Fibroblast of lung (primary cell): Measurements from ENCODE around the gene HIVEP3. TPM values are rescaled to one million over a fixed set of nuclear protein-coding genes. Genes with fewer than 3 reads are reported as not detected.
A peak's percentile ranks its signal among the peaks of the same experiment; 100 is the strongest.

Experiments used
- DNase-seq, 2 donors: peaks; one replicate each; pipeline versions ENCODE4 v3.0.0 to v3.0.0-alpha.2; 2010; ENCODE audit warnings: low read depth in 2 of 2
- H2AFZ ChIP-seq: 2 replicates; pipeline ENCODE4 v1.5.1; 2012; ENCODE audit warnings: low read length, control low read depth, inconsistent platforms
- H3K27ac ChIP-seq: 2 replicates; pipeline ENCODE4 v1.5.1; 2011; ENCODE audit warnings: low read length, control low read depth; ENCODE audit not compliant: insufficient read depth
- H3K27me3 ChIP-seq: 2 replicates; pipeline ENCODE4 v1.5.1; 2011; ENCODE audit warnings: mild to moderate bottlenecking, low read length; ENCODE audit not compliant: control insufficient read depth, insufficient read depth
- H3K36me3 ChIP-seq: 2 replicates; pipeline ENCODE4 v1.5.1; 2011; ENCODE audit warnings: low read length; ENCODE audit not compliant: control insufficient read depth, insufficient read depth
- H3K4me1 ChIP-seq: 2 replicates; pipeline ENCODE4 v1.5.1; 2011; ENCODE audit warnings: low read length; ENCODE audit not compliant: control insufficient read depth, insufficient read depth; ENCODE audit errors: extremely low read depth
- H3K4me2 ChIP-seq: 2 replicates; pipeline ENCODE4 v1.5.1; 2011; ENCODE audit warnings: low read length, control low read depth; ENCODE audit not compliant: insufficient read depth; ENCODE audit errors: extremely low read depth
- H3K4me3 ChIP-seq, 4 experiments: fragments of 200-600 bp in 1 of 4; sonication (generic) in 1 of 4; replicated peaks in 1 of 4; 2 replicates each; pipeline ENCODE4 v1.5.1; 2011 to 2016; ENCODE audit warnings: low read length in 4 of 4, low read depth in 3 of 4, mild to moderate bottlenecking in 3 of 4, control low read depth in 2 of 4, inconsistent platforms in 1 of 4, mixed read lengths in 1 of 4; ENCODE audit not compliant: insufficient read depth in 1 of 4; ENCODE audit errors: control extremely low read depth in 1 of 4
- H3K79me2 ChIP-seq: 2 replicates; pipeline ENCODE4 v1.5.1; 2012; ENCODE audit warnings: mild to moderate bottlenecking, low read length, inconsistent platforms; ENCODE audit not compliant: control insufficient read depth, insufficient read depth
- H3K9ac ChIP-seq: 2 replicates; pipeline ENCODE4 v1.5.1; 2011; ENCODE audit warnings: mild to moderate bottlenecking, low read length, control low read depth; ENCODE audit not compliant: insufficient read depth
- H3K9me3 ChIP-seq: 2 replicates; pipeline ENCODE4 v1.5.1; 2012; ENCODE audit warnings: low read depth, low read length; ENCODE audit not compliant: control insufficient read depth, insufficient read depth
- H4K20me1 ChIP-seq: 2 replicates; pipeline ENCODE4 v1.5.1; 2011; ENCODE audit warnings: low read length; ENCODE audit not compliant: control insufficient read depth, insufficient read depth; ENCODE audit errors: extremely low read depth
- EZH2 ChIP-seq: IDR thresholded peaks from 2 replicates; pipeline ENCODE4 v1.5.1; 2012; ENCODE audit warnings: low read length, control low read depth, mild to moderate bottlenecking; ENCODE audit errors: missing control alignments
- polyA plus RNA-seq, 2 donors: library from polyadenylated mRNA; depleted of rRNA in 1 of 2; stranded (reverse) in 1 of 2; unstranded in 1 of 2; fragments of >200 nt; gene quantifications; 2 replicates each; pipeline ENCODE4 v1.2.1, GENCODE V29; 2011 to 2012; ENCODE audit warnings: missing spikeins in 1 of 2
- total RNA-seq: library from RNA; depleted of rRNA; stranded (reverse); fragments of >200 nt; gene quantifications from 2 replicates; pipeline ENCODE4 v1.2.1, GENCODE V29; 2014
- TF ChIP-seq, protein P1 (sequence below), 2 donors: IDR thresholded peaks in 1 of 2; conservative IDR thresholded peaks in 1 of 2; 1 replicate in 1 of 2; 2 replicates in 1 of 2; pipeline ENCODE4 v1.5.1; 2011 to 2012; ENCODE audit warnings: low read length in 2 of 2, control low read depth in 1 of 2, inconsistent platforms in 1 of 2, low read depth in 1 of 2, mild to moderate bottlenecking in 1 of 2

HIVEP3 gene
- total and polyA plus RNA-seq, 2 donors (not counting 1 experiment from before 2014, with no cell fraction given), result 0.83 to 3.2 TPM

DNA sequence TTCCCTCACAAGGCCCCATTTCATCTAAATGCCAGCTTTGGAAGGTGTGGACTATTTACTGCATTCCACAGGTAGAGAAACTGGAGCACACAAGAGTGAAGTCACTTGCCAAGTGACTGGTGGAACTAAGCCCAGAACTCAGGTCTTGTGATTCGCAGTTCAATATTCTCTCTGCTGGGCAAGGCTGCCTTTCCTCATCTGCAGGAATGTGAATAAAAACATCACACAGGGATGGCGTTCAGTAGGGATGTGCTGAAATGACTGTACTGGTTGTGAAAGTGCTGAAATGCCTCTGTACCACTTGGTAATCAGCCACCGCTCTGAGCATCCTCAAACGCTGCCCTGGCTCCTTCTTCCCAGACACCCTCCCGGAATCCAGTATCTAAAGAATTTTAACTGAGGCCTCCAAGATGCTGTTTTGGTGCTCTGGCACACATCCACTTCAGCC is 145.6 kb downstream of the HIVEP3 start:
- no peak overlapping the region for H3K9ac ChIP-seq
- H3K27ac ChIP-seq, result no peak overlapping the region
- TF ChIP-seq, protein P1, sequence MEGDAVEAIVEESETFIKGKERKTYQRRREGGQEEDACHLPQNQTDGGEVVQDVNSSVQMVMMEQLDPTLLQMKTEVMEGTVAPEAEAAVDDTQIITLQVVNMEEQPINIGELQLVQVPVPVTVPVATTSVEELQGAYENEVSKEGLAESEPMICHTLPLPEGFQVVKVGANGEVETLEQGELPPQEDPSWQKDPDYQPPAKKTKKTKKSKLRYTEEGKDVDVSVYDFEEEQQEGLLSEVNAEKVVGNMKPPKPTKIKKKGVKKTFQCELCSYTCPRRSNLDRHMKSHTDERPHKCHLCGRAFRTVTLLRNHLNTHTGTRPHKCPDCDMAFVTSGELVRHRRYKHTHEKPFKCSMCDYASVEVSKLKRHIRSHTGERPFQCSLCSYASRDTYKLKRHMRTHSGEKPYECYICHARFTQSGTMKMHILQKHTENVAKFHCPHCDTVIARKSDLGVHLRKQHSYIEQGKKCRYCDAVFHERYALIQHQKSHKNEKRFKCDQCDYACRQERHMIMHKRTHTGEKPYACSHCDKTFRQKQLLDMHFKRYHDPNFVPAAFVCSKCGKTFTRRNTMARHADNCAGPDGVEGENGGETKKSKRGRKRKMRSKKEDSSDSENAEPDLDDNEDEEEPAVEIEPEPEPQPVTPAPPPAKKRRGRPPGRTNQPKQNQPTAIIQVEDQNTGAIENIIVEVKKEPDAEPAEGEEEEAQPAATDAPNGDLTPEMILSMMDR (conservative IDR thresholded peaks at IDR 0.05 in 1 of 2, IDR thresholded peaks at IDR 0.05 in 1 of 2; ENCODE audit: low read depth in 1 of 2, low read length in 2 of 2), result no peak
- TF ChIP-seq EZH2, result no peak
- no peak overlapping the region for H2AFZ ChIP-seq
- no peak overlapping the region for H3K4me3 ChIP-seq
- H3K9me3 ChIP-seq, result no peaks in the 10 kb centered on the region
- H3K79me2 ChIP-seq, result no peaks in the 10 kb centered on the region
- H3K4me1 ChIP-seq, result peaks cover 2% of the 10 kb centered on the region
- no peaks in the 10 kb centered on the region for H3K27me3 ChIP-seq
- DNase-seq, result peak; percentile 72 to 83
- no peaks in the 10 kb centered on the region for H4K20me1 ChIP-seq
- no peaks in the 10 kb centered on the region for H3K36me3 ChIP-seq
- no peak overlapping the region for H3K4me2 ChIP-seq

DNA sequence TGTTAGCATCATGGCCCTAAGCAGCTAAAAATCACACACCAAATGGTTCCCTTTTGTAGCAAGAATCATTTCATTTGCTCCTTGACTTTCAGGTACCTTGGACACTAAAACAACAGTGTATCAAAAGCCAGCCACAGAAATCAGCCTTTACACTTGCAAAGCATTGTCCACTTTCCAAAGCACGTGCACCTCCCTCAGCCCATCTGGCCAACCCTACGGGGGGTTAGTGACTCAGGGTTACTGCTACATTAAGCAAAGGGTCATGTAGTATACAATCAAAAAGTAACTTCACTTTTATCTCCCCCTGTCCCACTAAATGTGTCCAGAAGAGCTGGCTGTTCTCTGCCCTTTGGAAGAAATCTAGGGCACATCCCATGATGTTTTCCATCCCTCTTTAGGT is 149.7 kb downstream of the HIVEP3 start:
- no peak overlapping the region for H3K4me2 ChIP-seq
- no peaks in the 10 kb centered on the region for H3K27me3 ChIP-seq
- peaks cover 2% of the 10 kb centered on the region for H3K4me1 ChIP-seq
- H3K27ac ChIP-seq, result no peak overlapping the region
- H2AFZ ChIP-seq, result no peak overlapping the region
- no peak overlapping the region for H3K4me3 ChIP-seq
- no peak for TF ChIP-seq EZH2
- TF ChIP-seq, protein P1 (conservative IDR thresholded peaks at IDR 0.05 in 1 of 2, IDR thresholded peaks at IDR 0.05 in 1 of 2; ENCODE audit: low read depth in 1 of 2, low read length in 2 of 2), result no peak
- H3K9ac ChIP-seq, result no peak overlapping the region
- H3K9me3 ChIP-seq, result no peaks in the 10 kb centered on the region
- H3K36me3 ChIP-seq, result no peaks in the 10 kb centered on the region
- no peak for DNase-seq
- H3K79me2 ChIP-seq, result no peaks in the 10 kb centered on the region
- no peaks in the 10 kb centered on the region for H4K20me1 ChIP-seq

DNA sequence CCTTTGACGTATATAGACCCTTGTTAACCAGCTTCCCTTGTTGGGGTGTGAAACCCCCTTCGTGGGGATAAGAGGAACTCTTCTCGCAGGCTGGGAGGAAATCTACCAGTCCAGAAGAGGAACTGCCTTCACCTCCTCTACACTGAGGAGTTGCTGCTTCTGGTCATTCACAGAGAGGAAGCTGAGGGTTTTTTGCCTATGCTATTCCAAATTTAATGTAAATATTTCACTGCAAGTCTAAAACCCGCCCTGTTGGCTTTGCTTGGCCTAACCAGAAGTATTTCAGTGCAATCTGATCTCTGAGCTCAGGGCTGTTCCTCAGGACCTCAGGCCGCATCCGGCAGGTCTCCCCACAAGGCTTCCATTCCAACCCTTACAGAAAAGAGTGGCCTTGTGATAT is 150.1 kb downstream of the HIVEP3 start:
- H3K4me2 ChIP-seq, result no peak overlapping the region
- no peak overlapping the region for H3K4me3 ChIP-seq
- H3K9ac ChIP-seq, result no peak overlapping the region
- H3K27me3 ChIP-seq, result no peaks in the 10 kb centered on the region
- no peaks in the 10 kb centered on the region for H3K9me3 ChIP-seq
- no peaks in the 10 kb centered on the region for H3K79me2 ChIP-seq
- no peak for DNase-seq
- H3K4me1 ChIP-seq, result peaks cover 2% of the 10 kb centered on the region
- H3K27ac ChIP-seq, result no peak overlapping the region
- no peak for TF ChIP-seq EZH2
- TF ChIP-seq, protein P1 (conservative IDR thresholded peaks at IDR 0.05 in 1 of 2, IDR thresholded peaks at IDR 0.05 in 1 of 2; ENCODE audit: low read depth in 1 of 2, low read length in 2 of 2), result no peak
- no peak overlapping the region for H2AFZ ChIP-seq
- H4K20me1 ChIP-seq, result no peaks in the 10 kb centered on the region
- no peaks in the 10 kb centered on the region for H3K36me3 ChIP-seq
